ENCODE measurements around the gene CXorf66. TPM values are rescaled to one million over a fixed set of nuclear protein-coding genes. Genes with fewer than 3 reads are reported as not detected.

Gene CXorf66
- total and polyA plus RNA-seq, 2 of the 13 experiments (the other 11 are each of a cell fraction or from before 2014, with no cell fraction given): not detected

DNA sequence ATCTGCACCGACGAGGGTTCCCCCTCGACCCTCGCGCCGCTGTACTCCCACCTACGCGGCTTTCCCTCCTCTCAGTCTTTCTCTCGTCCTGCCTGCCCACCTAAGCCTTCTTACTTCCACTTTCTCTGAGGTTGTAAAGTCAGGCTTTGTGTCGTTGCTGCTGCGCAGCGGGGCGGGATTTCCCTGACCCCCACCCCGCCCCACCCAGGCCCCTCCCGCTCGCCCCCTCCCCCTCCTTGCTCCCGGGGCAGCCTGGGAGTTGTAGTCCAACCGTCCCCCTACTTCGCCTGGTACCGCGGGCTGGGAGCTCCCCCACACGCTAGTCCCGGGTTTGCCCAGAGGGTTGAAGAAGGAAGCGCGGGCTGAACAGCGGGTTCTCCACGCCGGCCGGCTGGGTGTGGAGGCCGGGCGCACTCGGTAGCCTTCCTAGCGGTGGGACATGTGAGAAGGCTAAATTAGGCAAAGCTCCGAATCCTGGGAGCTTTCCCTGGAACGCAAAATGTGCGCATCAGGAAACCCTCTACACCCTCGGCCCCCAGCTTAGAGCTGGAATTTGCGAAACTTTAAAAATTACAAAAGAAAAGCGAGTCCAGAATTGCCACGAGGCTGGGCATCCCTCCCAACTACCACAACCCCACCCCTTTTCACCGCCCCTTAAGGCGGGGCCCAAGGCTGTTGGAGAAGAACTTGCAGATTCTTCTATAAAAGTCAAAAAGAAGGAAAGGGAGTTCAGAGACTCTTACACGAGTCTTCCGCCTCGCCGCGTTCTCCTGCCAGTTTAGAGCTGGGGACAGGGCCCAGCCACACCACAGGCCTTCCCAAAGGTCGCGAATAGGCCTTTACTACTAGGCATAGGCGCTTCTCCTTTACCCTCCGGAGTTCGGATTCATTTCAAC lies 32.2 kb downstream of the CXorf66 start, which contains the start of gene ATP11C:
TSS of gene ATP11C (minus strand) at position 153 of the 896 bp plus-strand sequence. CDS start 1,011 bp downstream, outside the sequence.
- Histone ChIP-seq H3K9me3 (ENCODE audit: low read length) (no peaks in the 10 kb centered on the region), H3K79me2 (ENCODE audit: insufficient read depth, low read length) (peaks cover 30% of the 10 kb centered on the region), H3K27me3 (ENCODE audit: control insufficient read depth in 1 of 2, insufficient read depth in 2 of 2, low read length in 2 of 2) (no peaks in the 10 kb centered on the region; a peak in 1 of 5 replicates), H3K4me1 (ENCODE audit: insufficient read depth, low read length) (peaks cover 22% of the 10 kb centered on the region), H3K9ac (ENCODE audit: insufficient read depth, low read depth, low read length) (peak within 1 kb of the TSS; percentile 82), H3K4me3 (replicated peaks in 1 of 3; ENCODE audit: insufficient read depth in 1 of 3, low read depth in 2 of 3, low read length in 3 of 3) (peak within 1 kb of the TSS; percentile 72 to 83 (median 76)), H3K27ac (ENCODE audit: extremely low read length, insufficient read depth, low read length) (peak within 1 kb of the TSS; percentile 93), H3K36me3 (replicated peaks in 1 of 2; ENCODE audit: control insufficient read depth in 1 of 2, insufficient read depth in 2 of 2, low read length in 2 of 2) (no peaks in the 10 kb centered on the region), H3K4me2 (ENCODE audit: low read depth, low read length) (peak within 1 kb of the TSS; percentile 76), H2AFZ (ENCODE audit: low read length) (no peak within 1 kb of the TSS), H4K20me1 (ENCODE audit: insufficient read depth, low read length) (no peaks in the 10 kb centered on the region)
- WGBS (ENCODE audit: low lambda C conversion rate): under 1% methylated on average over 25 of the region's 52 CpGs
- intact Hi-C loops (cut with micrococcal nuclease; ENCODE audit: unreplicated experiment) (loop anchor here (5.0 kb wide), 1 partner anchor 136 kb away; no protein-coding TSS in a partner anchor), in situ Hi-C loops (cut with HindIII; ENCODE audit: extremely low pct_ligation_motif_present, low pct_unique_long_range_greater_than_20kb) (no loop called here)
- BruUV-seq (replicated peaks): TSS peak; percentile 88
- DNase-seq (ENCODE audit: low spot score): peak; percentile 70
- peak; percentile 71 for FAIRE-seq
- peak; percentile 84 for ATAC-seq
- CTCF ChIA-PET (ENCODE audit: low intra/inter-chr PET ratio, low total read pairs): no interaction called here
- POLR2A ChIA-PET: interaction anchor here (0.7 to 1.0 kb wide), 6 partner anchors 9 to 141 kb away, joined by 3 to 4 read pairs (median 3); no protein-coding TSS in a partner anchor
- no peak for TF ChIP-seq TCF12 (IDR thresholded peaks at IDR 0.05)
- no peak for TF ChIP-seq TCF12 (CRISPR knock-in tag; IDR thresholded peaks at IDR 0.05)
- TF ChIP-seq, protein P1, sequence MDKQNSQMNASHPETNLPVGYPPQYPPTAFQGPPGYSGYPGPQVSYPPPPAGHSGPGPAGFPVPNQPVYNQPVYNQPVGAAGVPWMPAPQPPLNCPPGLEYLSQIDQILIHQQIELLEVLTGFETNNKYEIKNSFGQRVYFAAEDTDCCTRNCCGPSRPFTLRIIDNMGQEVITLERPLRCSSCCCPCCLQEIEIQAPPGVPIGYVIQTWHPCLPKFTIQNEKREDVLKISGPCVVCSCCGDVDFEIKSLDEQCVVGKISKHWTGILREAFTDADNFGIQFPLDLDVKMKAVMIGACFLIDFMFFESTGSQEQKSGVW (CRISPR knock-in tag; IDR thresholded peaks at IDR 0.05; ENCODE audit: borderline replicate concordance): no peak
- no peak for TF ChIP-seq ZMYM2 (CRISPR knock-in tag; IDR thresholded peaks at IDR 0.05)
- no peak for TF ChIP-seq ZNF709 (CRISPR knock-in tag; IDR thresholded peaks at IDR 0.05)
- TF ChIP-seq ZNF619 (CRISPR knock-in tag; IDR thresholded peaks at IDR 0.05): no peak
- TF ChIP-seq, protein P2, sequence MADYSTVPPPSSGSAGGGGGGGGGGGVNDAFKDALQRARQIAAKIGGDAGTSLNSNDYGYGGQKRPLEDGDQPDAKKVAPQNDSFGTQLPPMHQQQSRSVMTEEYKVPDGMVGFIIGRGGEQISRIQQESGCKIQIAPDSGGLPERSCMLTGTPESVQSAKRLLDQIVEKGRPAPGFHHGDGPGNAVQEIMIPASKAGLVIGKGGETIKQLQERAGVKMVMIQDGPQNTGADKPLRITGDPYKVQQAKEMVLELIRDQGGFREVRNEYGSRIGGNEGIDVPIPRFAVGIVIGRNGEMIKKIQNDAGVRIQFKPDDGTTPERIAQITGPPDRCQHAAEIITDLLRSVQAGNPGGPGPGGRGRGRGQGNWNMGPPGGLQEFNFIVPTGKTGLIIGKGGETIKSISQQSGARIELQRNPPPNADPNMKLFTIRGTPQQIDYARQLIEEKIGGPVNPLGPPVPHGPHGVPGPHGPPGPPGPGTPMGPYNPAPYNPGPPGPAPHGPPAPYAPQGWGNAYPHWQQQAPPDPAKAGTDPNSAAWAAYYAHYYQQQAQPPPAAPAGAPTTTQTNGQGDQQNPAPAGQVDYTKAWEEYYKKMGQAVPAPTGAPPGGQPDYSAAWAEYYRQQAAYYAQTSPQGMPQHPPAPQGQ (CRISPR knock-in tag; IDR thresholded peaks at IDR 0.05; ENCODE audit: borderline replicate concordance): no peak
- no peak for TF ChIP-seq SKI (IDR thresholded peaks at IDR 0.05; ENCODE audit: partially characterized antibody)
- TF ChIP-seq ZFP90 (CRISPR knock-in tag; IDR thresholded peaks at IDR 0.05; ENCODE audit: borderline replicate concordance): no peak
- TF ChIP-seq ASH2L (IDR thresholded peaks at IDR 0.05; ENCODE audit: insufficient read length, low read depth, low read length): peak; percentile 9
- no peak for TF ChIP-seq ZNF296 (CRISPR knock-in tag; conservative IDR thresholded peaks at IDR 0.05)
- TF ChIP-seq JUN (CRISPR knock-in tag; IDR thresholded peaks at IDR 0.05): no peak
- no peak for TF ChIP-seq TEAD2 (CRISPR knock-in tag; IDR thresholded peaks at IDR 0.05)
- TF ChIP-seq RFX3 (CRISPR knock-in tag; IDR thresholded peaks at IDR 0.05): no peak
- TF ChIP-seq ZNF747 (CRISPR knock-in tag; IDR thresholded peaks at IDR 0.05; ENCODE audit: borderline replicate concordance): no peak
- TF ChIP-seq ZNF670 (CRISPR knock-in tag; IDR thresholded peaks at IDR 0.05; ENCODE audit: borderline replicate concordance): no peak
- no peak for TF ChIP-seq HOXA5 (CRISPR knock-in tag; IDR thresholded peaks at IDR 0.05)
- no peak for TF ChIP-seq REXO4 (CRISPR knock-in tag; IDR thresholded peaks at IDR 0.05; ENCODE audit: borderline replicate concordance)
- TF ChIP-seq ZNF354B (CRISPR knock-in tag; IDR thresholded peaks at IDR 0.05): no peak
- no peak for TF ChIP-seq ATAD3A (CRISPR knock-in tag; IDR thresholded peaks at IDR 0.05)
- no peak for TF ChIP-seq MAFK (conservative IDR thresholded peaks at IDR 0.05 in 1 of 2, IDR thresholded peaks at IDR 0.05 in 1 of 2; ENCODE audit: low read length in 2 of 2)
- TF ChIP-seq ZFP36L1 (CRISPR knock-in tag; IDR thresholded peaks at IDR 0.05): no peak
- TF ChIP-seq ATF1 (CRISPR knock-in tag; IDR thresholded peaks at IDR 0.05): no peak
- TF ChIP-seq PHF20 (CRISPR knock-in tag; IDR thresholded peaks at IDR 0.05): no peak
